Stimulated activated CD8-positive, alpha-beta memory T cell treated with anti-CD3 and anti-CD28 coated beads, Interleukin-15, amount 100 ng/mL, for 1 hour (primary cell): ENCODE data around the gene KMT5C.

Experiments used
- DNase-seq: peaks from one replicate; pipeline ENCODE4 v3.0.0-alpha.2; 2020; ENCODE audit warnings: low read depth

KMT5C gene

DNA sequence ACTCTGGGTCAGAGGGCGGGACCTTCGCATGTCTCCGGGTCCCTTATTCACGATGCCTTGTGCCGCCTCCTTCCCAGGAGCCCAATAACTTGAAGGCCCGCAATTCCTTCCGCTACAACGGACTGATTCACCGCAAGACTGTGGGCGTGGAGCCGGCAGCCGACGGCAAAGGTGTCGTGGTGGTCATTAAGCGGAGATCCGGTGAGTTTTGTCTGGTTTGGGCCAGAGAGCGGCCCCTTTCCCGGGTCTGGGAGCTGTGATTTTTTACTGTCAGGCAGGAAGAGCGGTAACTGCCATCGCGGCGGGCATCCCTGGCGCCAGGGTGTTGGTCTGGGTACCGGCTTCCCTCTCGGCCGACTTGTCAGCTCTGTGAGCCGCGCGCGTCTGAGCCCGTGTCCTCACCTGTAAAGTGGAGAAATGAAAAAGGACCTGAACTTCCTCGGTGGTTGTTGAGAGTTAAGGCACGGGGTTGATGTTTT lies 46.9 kb downstream of the KMT5C start:
- no peak for DNase-seq

DNA sequence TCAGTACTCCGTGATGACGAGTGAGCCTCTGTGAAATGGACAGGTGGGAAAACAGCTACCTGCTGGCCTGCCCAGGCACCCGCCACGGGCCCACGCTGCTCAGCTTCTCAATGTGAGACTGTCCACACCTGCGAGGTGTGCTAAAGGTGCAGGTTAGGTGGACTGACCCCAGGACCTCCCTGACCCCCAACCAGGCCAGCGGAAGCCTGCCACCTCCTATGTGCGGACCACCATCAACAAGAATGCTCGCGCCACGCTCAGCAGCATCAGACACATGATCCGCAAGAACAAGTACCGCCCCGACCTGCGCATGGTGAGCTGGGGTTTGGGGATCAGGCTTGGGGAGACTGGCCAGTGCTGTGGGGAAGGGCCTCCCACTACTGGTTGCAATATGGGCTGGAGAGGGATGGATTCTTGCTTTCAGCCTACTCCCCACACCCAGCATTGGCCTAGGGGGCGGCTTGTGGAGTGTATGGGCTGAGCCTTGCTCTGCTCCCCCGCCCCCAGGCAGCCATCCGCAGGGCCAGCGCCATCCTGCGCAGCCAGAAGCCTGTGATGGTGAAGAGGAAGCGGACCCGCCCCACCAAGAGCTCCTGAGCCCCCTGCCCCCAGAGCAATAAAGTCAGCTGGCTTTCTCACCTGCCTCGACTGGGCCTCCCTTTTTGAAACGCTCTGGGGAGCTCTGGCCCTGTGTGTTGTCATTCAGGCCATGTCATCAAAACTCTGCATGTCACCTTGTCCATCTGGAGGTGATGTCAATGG lies 48.2 kb downstream of the KMT5C start:
- no peak for DNase-seq

GRCh38 chr19:55389386-55390317 lies 50.0 kb downstream of the KMT5C start:
- DNase-seq = no peak

GRCh38 chr19:55390461-55390880 lies 50.8 kb downstream of the KMT5C start:
- DNase-seq = no peak

DNA sequence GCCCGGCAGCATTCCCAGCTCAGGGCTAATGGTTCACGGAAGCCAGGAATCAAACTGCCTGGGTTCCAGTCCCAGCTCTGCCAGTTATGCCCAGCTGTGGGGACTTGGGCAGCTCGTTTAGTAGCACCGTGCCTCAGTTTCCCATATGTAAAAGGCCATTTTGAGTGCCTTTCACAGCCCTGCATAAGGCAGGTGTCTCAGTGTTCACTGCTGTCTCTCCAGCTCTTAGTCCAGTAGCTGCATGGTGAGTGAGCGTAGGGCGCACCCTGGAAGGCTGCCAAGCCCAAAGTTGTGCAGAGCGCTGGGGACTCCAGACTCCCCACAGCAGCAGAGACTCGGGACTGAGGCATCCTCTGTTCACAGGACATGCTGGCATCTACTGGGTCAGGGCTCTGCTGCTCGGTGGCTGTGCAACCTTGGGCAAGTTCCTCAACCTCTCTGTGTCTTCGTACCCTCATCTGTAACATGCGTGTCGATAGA lies 51.6 kb downstream of the KMT5C start:
- DNase-seq = no peak

DNA sequence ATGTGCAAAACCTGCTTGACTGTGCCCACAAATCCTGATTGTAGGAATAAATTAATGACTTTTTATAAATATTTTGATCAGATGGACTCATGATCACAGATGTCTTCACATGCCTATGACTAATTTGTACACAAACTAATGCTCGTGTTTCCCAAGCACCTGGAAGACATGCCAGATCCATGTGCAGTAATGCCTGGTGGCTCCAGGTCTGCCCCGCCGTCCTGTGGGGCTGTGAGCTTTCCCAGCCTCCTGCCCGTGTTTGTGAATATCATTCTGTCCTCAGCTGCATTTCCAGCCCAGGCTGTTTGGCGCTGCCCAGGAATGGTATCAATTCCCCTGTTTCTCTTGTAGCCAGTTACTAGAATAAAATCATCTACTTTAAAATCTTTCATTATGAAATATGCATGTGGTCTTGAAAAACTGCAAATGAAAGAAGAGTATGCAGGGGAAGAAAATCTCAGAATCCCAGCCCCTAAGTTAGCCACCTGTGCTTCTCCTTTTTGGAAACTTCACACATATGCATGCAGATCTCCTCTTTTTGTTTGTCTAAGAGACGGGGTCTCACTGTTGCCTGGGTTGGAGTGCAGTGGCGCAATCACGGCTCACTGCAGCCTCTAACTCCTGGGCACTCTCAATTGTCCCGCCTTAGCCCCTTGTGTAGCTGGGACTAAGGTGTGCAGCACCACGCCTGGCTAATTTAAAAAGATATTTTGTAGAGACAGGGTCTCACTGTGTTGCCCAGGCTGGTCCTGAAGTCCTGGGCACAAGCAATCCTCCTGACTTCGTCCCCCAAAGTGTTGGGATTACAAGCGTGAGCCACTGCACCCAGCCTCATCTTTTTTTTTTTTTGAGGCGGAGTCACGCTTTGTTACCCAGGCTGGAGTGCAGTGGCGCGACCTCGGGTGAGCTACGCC lies 52.3 kb downstream of the KMT5C start:
- no peak for DNase-seq

- no peak for DNase-seq
Measured at GRCh38 chr19:55392820-55393761, 53.4 kb downstream of the KMT5C start.
